Endodermal cell (in vitro differentiated cells): ENCODE data around the gene METAP2. TPM values are rescaled to one million over a fixed set of nuclear protein-coding genes. Genes with fewer than 3 reads are reported as not detected.

Experiments
- DNase-seq: peaks from one replicate; pipeline ENCODE4 v3.0.0-alpha.2; 2017
- H3K27ac ChIP-seq: 2 replicates; pipeline ENCODE4 v1.5.1; 2013; ENCODE audit warnings: mild to moderate bottlenecking, low read depth, low read length, moderate library complexity
- H3K27me3 ChIP-seq: 2 replicates; pipeline ENCODE4 v1.6.1; 2013; ENCODE audit warnings: mild to moderate bottlenecking, low read length, moderate library complexity; ENCODE audit not compliant: insufficient read depth, control insufficient read depth, poor library complexity, severe bottlenecking
- H3K36me3 ChIP-seq: 2 replicates; pipeline ENCODE4 v1.7.0; 2013; ENCODE audit warnings: mild to moderate bottlenecking, low read length, moderate library complexity; ENCODE audit not compliant: control insufficient read depth, insufficient read depth
- H3K4me1 ChIP-seq: one replicate; pipeline ENCODE4 v1.7.0; 2013; ENCODE audit warnings: low read length; ENCODE audit not compliant: control insufficient read depth, insufficient read depth
- H3K4me3 ChIP-seq: 2 replicates; pipeline ENCODE4 v1.5.1; 2013; ENCODE audit warnings: mild to moderate bottlenecking, low read length, moderate library complexity
- H3K9ac ChIP-seq: 2 replicates; pipeline ENCODE4 v1.6.1; 2013; ENCODE audit warnings: mild to moderate bottlenecking, low read length, moderate library complexity; ENCODE audit not compliant: poor library complexity, severe bottlenecking; ENCODE audit errors: extremely low read depth
- H3K9me3 ChIP-seq: 2 replicates; pipeline ENCODE4 v1.6.1; 2013; ENCODE audit warnings: mild to moderate bottlenecking, low read length, moderate library complexity; ENCODE audit not compliant: control insufficient read depth
- H3K27ac Mint-ChIP-seq: 2 replicates; pipeline ENCODE4 v1.8.0; 2020; ENCODE audit warnings: mixed read lengths
- H3K27me3 Mint-ChIP-seq: 2 replicates; pipeline ENCODE4 v1.8.0; 2021; ENCODE audit warnings: mild to moderate bottlenecking, mixed read lengths; ENCODE audit not compliant: insufficient read depth
- H3K36me3 Mint-ChIP-seq: 2 replicates; pipeline ENCODE4 v1.8.0; 2020; ENCODE audit warnings: low read depth, mixed read lengths
- H3K4me1 Mint-ChIP-seq: 2 replicates; pipeline ENCODE4 v1.8.0; 2020; ENCODE audit warnings: mixed read lengths
- H3K4me3 Mint-ChIP-seq: 2 replicates; pipeline ENCODE4 v1.8.0; 2020; ENCODE audit warnings: mild to moderate bottlenecking, moderate library complexity, mixed read lengths
- H3K9me3 Mint-ChIP-seq: 2 replicates; pipeline ENCODE4 v1.8.0; 2020; ENCODE audit warnings: mild to moderate bottlenecking, mixed read lengths
- CTCF ChIP-seq: fragments of 200-600 bp; sonication (generic); conservative IDR thresholded peaks from 2 replicates; pipeline ENCODE4 v1.5.0; 2021; ENCODE audit warnings: antibody characterized with exemption, mild to moderate bottlenecking
- WGBS, 2 experiments: methylation state at CpG; one replicate each; pipeline versions ENCODE4 v1.1.5 to v1.1.7; 2013; ENCODE audit warnings: missing lambda C conversion rate in 2 of 2, mixed read lengths in 1 of 2; ENCODE audit not compliant: insufficient coverage in 1 of 2, insufficient read length in 1 of 2; 5-methylcytosine and 5-hydroxymethylcytosine counted together
- total RNA-seq, 2 donors: library from RNA; stranded (reverse); fragmentation: NEBNext Ultra II Directional in 1 of 2; extraction: Animal tissue kit (Norgen Biotek cat#: 25700) in 1 of 2; gene quantifications; 2 replicates in 1 of 2; 3 replicates in 1 of 2; pipeline ENCODE4 v1.2.1, GENCODE V29; 2021

METAP2 gene
- total RNA-seq, 2 donors from 2014 or later: 137 to 152 TPM

DNA sequence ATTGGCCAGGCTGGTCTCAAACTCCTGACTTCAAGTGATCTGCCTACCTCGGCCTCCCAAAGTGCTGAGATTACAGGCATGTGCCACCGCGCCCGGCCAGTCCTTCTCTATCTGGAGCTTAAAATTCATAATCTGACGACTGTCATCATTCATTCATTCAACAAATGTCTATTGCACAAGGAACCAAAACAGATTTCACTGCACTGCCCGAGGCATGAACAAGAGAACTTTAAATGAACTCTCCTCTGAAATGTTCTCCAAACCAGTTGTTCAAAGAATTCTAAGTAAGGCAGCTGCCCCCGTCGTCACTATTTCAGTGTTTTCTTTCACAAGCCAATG, 44.8 kb upstream of the METAP2 start:
- Mint-ChIP-seq H3K9me3 (peaks cover 2% of the 10 kb centered on the region), H3K36me3 (no peaks in the 10 kb centered on the region), H3K27me3 (no peaks in the 10 kb centered on the region), H3K27ac (no peak overlapping the region), H3K4me3 (no peak overlapping the region), H3K4me1 (peaks cover 6% of the 10 kb centered on the region)
- Histone ChIP-seq H3K9me3 (no peaks in the 10 kb centered on the region), H3K27me3 (no peaks in the 10 kb centered on the region), H3K36me3 (no peaks in the 10 kb centered on the region), H3K27ac (no peak overlapping the region), H3K9ac (no peak overlapping the region), H3K4me3 (no peak overlapping the region), H3K4me1 (no peaks in the 10 kb centered on the region)
- DNase-seq: no peak
- no peak for TF ChIP-seq CTCF
- 91 to 96% methylated on average over 7 to 8 of the region's 8 CpGs for WGBS, 2 experiments

DNA sequence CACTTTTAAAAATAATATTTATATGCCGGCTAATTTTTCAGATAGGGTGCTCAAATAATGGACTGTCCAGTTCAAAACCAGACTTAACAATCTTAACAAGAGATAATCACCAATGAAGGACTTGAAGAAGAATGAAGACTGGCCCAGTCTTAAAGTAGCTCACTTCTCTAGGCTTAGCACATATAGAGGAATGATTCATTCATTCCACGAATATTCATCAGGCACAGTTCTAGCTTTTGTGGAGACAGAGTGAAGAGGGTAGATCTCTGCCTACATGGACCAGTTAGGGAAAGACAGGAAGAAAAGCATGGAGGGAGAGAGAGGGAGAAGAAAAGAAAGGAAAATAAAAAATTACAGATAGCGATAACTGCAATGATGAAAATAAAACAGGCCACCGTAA, 42.8 kb upstream of the METAP2 start:
- no peaks in the 10 kb centered on the region for H3K36me3 ChIP-seq
- no peaks in the 10 kb centered on the region for H3K27me3 ChIP-seq
- H3K27me3 Mint-ChIP-seq: no peaks in the 10 kb centered on the region
- no peak overlapping the region for H3K4me3 Mint-ChIP-seq
- H3K27ac Mint-ChIP-seq: no peak overlapping the region
- DNase-seq: no peak
- 93 to 94% methylated on average over 3 to 4 of the region's 4 CpGs for WGBS, 2 experiments
- peaks cover 6% of the 10 kb centered on the region for H3K4me1 Mint-ChIP-seq
- no peaks in the 10 kb centered on the region for H3K9me3 ChIP-seq
- H3K4me1 ChIP-seq: no peaks in the 10 kb centered on the region
- no peak overlapping the region for H3K9ac ChIP-seq
- H3K9me3 Mint-ChIP-seq: peaks cover 2% of the 10 kb centered on the region
- TF ChIP-seq CTCF: no peak
- no peak overlapping the region for H3K27ac ChIP-seq
- H3K36me3 Mint-ChIP-seq: no peaks in the 10 kb centered on the region
- no peak overlapping the region for H3K4me3 ChIP-seq

- H3K4me3 ChIP-seq: no peak overlapping the region
- Mint-ChIP-seq H3K4me3 (no peak overlapping the region), H3K27ac (no peak overlapping the region), H3K4me1 (no peaks in the 10 kb centered on the region), H3K27me3 (no peaks in the 10 kb centered on the region), H3K36me3 (no peaks in the 10 kb centered on the region), H3K9me3 (peaks cover 2% of the 10 kb centered on the region)
- H3K27ac ChIP-seq: no peak overlapping the region
- H3K27me3 ChIP-seq: no peaks in the 10 kb centered on the region
- H3K36me3 ChIP-seq: no peaks in the 10 kb centered on the region
- DNase-seq: no peak
- 96% methylated on average over 2 of the region's 3 CpGs; no CpG with 5 or more reads in 1 of the 2 experiments for WGBS, 2 experiments
- TF ChIP-seq CTCF: no peak
- no peaks in the 10 kb centered on the region for H3K9me3 ChIP-seq
- no peaks in the 10 kb centered on the region for H3K4me1 ChIP-seq
- no peak overlapping the region for H3K9ac ChIP-seq
Measured at GRCh38 chr12:95435355-95435754, 38.6 kb upstream of the METAP2 start.
